K562 (cell line): Measurements from ENCODE around the gene TYMP.

Source experiments
- CEBPB ChIP-seq: fragments of 450-650 bp; IDR thresholded peaks from 2 replicates; pipeline ENCODE4 v1.6.1; 2016; ENCODE audit warnings: missing genetic modification characterization, missing compliant biosample characterization
- CTCF ChIP-seq, 3 experiments: IDR thresholded peaks in 2 of 3; conservative IDR thresholded peaks in 1 of 3; 2 replicates each; pipeline ENCODE4 v1.5.1; 2011 to 2012; ENCODE audit warnings: low read length in 3 of 3, mild to moderate bottlenecking in 3 of 3, control low read depth in 2 of 3, improper control_type of control experiment in 1 of 3, inconsistent platforms in 1 of 3, low read depth in 1 of 3, mixed read lengths in 1 of 3, moderate library complexity in 1 of 3; ENCODE audit not compliant: insufficient read depth in 2 of 3
- NCOA1 ChIP-seq: fragments of 450-650 bp; IDR thresholded peaks from 2 replicates; pipeline ENCODE4 v1.6.1; 2016; ENCODE audit warnings: low read depth
- POLR2AphosphoS5 ChIP-seq: IDR thresholded peaks from 2 replicates; pipeline ENCODE4 v1.6.1; 2011; ENCODE audit warnings: mild to moderate bottlenecking, low read depth, low read length, moderate library complexity; ENCODE audit not compliant: control insufficient read depth, insufficient read depth
- ZNF197 ChIP-seq: fragments of 200-800 bp; sonication (Bioruptor generic); IDR thresholded peaks from 2 replicates; pipeline ENCODE4 v1.6.1; 2016; ENCODE audit warnings: low read depth, missing genetic modification characterization, missing compliant biosample characterization

GRCh38 chr22:50481440-50482106 lies 48.2 kb downstream of the TYMP start, which contains the start of gene ADM2:
- TF ChIP-seq CEBPB (tag) (no peak), ZNF197 (CRISPR knock-in tag) (no peak), NCOA1 (no peak), POLR2AphosphoS5 (no peak), CTCF (IDR thresholded peaks at IDR 0.05 in 2 of 3, conservative IDR thresholded peaks at IDR 0.05 in 1 of 3; ENCODE audit: insufficient read depth in 2 of 3, low read depth in 1 of 3, low read length in 3 of 3) (no peak)
